NCI-H69 (cell line): ENCODE measurements around the gene RIC3.

Source experiments
- DNase-seq: peaks from one replicate; lab custom pipeline; 2025; lab: John Stamatoyannopoulos, UW

RIC3 gene

GRCh38 chr11:8102965-8103364, 65.9 kb downstream of the RIC3 start:
- no peak for DNase-seq

- no peak for DNase-seq
These were observed 66.4 kb downstream of the RIC3 start for GRCh38 chr11:8102296-8102915.

- no peak for DNase-seq
These were observed 67.4 kb downstream of the RIC3 start for GRCh38 chr11:8101421-8101820.

GRCh38 chr11:8100605-8101004, 68.2 kb downstream of the RIC3 start:
- no peak for DNase-seq

GRCh38 chr11:8100158-8100557, 68.7 kb downstream of the RIC3 start:
- no peak for DNase-seq

- DNase-seq, result peak; percentile 69
These were observed 69.4 kb downstream of the RIC3 start for GRCh38 chr11:8099291-8099899.

- no peak for DNase-seq
These were observed 69.9 kb downstream of the RIC3 start for GRCh38 chr11:8098879-8099278.

- DNase-seq, result no peak
These were observed 70.5 kb downstream of the RIC3 start for GRCh38 chr11:8098361-8098760.

- no peak for DNase-seq
These were observed 70.9 kb downstream of the RIC3 start for GRCh38 chr11:8097926-8098325.

- DNase-seq, result no peak
These were observed 71.4 kb downstream of the RIC3 start for GRCh38 chr11:8097468-8097867.

- DNase-seq, result no peak
These were observed 71.8 kb downstream of the RIC3 start for GRCh38 chr11:8097062-8097461.

- DNase-seq, result no peak
These were observed 72.2 kb downstream of the RIC3 start for GRCh38 chr11:8096575-8096974.

- no peak for DNase-seq
These were observed 72.9 kb downstream of the RIC3 start for GRCh38 chr11:8095806-8096522.

GRCh38 chr11:8095371-8095770, 73.5 kb downstream of the RIC3 start:
- no peak for DNase-seq

- DNase-seq, result no peak
These were observed 74.2 kb downstream of the RIC3 start for GRCh38 chr11:8094656-8095055.

GRCh38 chr11:8093931-8094575, 74.8 kb downstream of the RIC3 start:
- DNase-seq, result peak; percentile 28

GRCh38 chr11:8092587-8093424, 76.0 kb downstream of the RIC3 start:
- peak; percentile 95 for DNase-seq

- peak; percentile 13 for DNase-seq
These were observed 77.1 kb downstream of the RIC3 start for GRCh38 chr11:8091721-8092120.

- peak; percentile 61 for DNase-seq
These were observed 78.1 kb downstream of the RIC3 start for GRCh38 chr11:8090756-8091155.

GRCh38 chr11:8089791-8090510, 78.9 kb downstream of the RIC3 start:
- DNase-seq, result no peak

GRCh38 chr11:8087756-8088155, 81.1 kb downstream of the RIC3 start:
- DNase-seq, result peak; percentile 32
